HepG2 (cell line): ENCODE measurements around the gene PTCD2. TPM values are rescaled to one million over a fixed set of nuclear protein-coding genes. Genes with fewer than 3 reads are reported as not detected.

ENCODE experiments used
- DNMT1 ChIP-seq: sonication (generic); formaldehyde crosslinking; IDR thresholded peaks from 2 replicates; pipeline ENCODE4 v1.5.1; 2020; ENCODE audit warnings: mild to moderate bottlenecking, missing genetic modification reagents
- GABPA ChIP-seq, 2 experiments: IDR thresholded peaks; 2 replicates each; pipeline ENCODE4 v1.6.1; 2011 to 2016; ENCODE audit warnings: low read depth in 2 of 2, low read length in 1 of 2, missing biosample characterization in 1 of 2, missing genetic modification characterization in 1 of 2
- GTF2F1 ChIP-seq: fragments of 150-350 bp; IDR thresholded peaks from 2 replicates; pipeline ENCODE4 v1.6.1; 2014; ENCODE audit warnings: low read length
- ISX ChIP-seq: sonication (generic); formaldehyde crosslinking; conservative IDR thresholded peaks from 2 replicates; pipeline ENCODE4 v1.5.0; 2020; ENCODE audit warnings: missing genetic modification reagents
- KLF6 ChIP-seq: IDR thresholded peaks from 2 replicates; pipeline ENCODE4 v1.8.0; 2016; ENCODE audit warnings: missing biosample characterization, missing genetic modification reagents
- KMT2A ChIP-seq: sonication (generic); formaldehyde crosslinking; IDR thresholded peaks from 2 replicates; pipeline ENCODE4 v1.4.0; 2020; ENCODE audit warnings: missing genetic modification reagents
- PHF8 ChIP-seq: sonication (generic); formaldehyde crosslinking; IDR thresholded peaks from 2 replicates; pipeline ENCODE4 v1.5.0; 2020; ENCODE audit warnings: missing genetic modification reagents
- POLR2A ChIP-seq, 2 experiments: IDR thresholded peaks; 2 replicates each; pipeline ENCODE4 v1.6.1; 2011; ENCODE audit warnings: low read depth in 2 of 2, low read length in 2 of 2, mild to moderate bottlenecking in 1 of 2, moderate library complexity in 1 of 2; ENCODE audit not compliant: insufficient read depth in 1 of 2
- SP1 ChIP-seq, 2 experiments: fragments of 450-650 bp in 1 of 2; sonication (generic) in 1 of 2; formaldehyde crosslinking in 1 of 2; IDR thresholded peaks; 2 replicates each; pipeline versions ENCODE4 v1.4.0 to v1.6.1; 2016 to 2020; ENCODE audit warnings: missing genetic modification reagents in 1 of 2
- U2AF1 ChIP-seq: fragments of 200-400 bp; formaldehyde crosslinking; optimal IDR thresholded peaks from 2 replicates; pipeline ENCODE3; 2017; ENCODE audit warnings: mild to moderate bottlenecking, low read depth, low read length
- ZSCAN20 ChIP-seq: sonication (generic); formaldehyde crosslinking; IDR thresholded peaks from 2 replicates; pipeline ENCODE4 v1.4.0; 2020; ENCODE audit warnings: missing genetic modification reagents, mild to moderate bottlenecking, borderline replicate concordance
- polyA plus RNA-seq, 8 experiments: library from polyadenylated mRNA; depleted of rRNA in 3 of 8; stranded (reverse) in 7 of 8; unstranded in 1 of 8; fragments of >200 nt; fragmentation: Illumina TruSeq in 4 of 8; extraction: Trizol in 4 of 8; gene quantifications; 2 replicates each; pipeline versions ENCODE4 v1.2.1 to v1.2.3, GENCODE V29; 2011 to 2016; ENCODE audit warnings: low read depth in 4 of 8, missing spikeins in 1 of 8, mixed read lengths in 1 of 8; ENCODE audit not compliant: insufficient read depth in 1 of 8
- total RNA-seq, 5 experiments: library from RNA; depleted of rRNA; stranded (reverse); fragments of >200 nt; fragmentation: Illumina TruSeq; extraction: Trizol; gene quantifications; 2 replicates each; pipeline ENCODE4 v1.2.3, GENCODE V29; 2016; ENCODE audit warnings: low read depth in 1 of 5
- TF ChIP-seq, protein P1 (sequence below): sonication (generic); formaldehyde crosslinking; IDR thresholded peaks from 2 replicates; pipeline ENCODE4 v1.4.0; 2020; ENCODE audit warnings: missing genetic modification reagents
- TF ChIP-seq, protein P2 (sequence below): sonication (generic); formaldehyde crosslinking; IDR thresholded peaks from 2 replicates; pipeline ENCODE4 v1.4.0; 2020; ENCODE audit warnings: missing genetic modification reagents
- TF ChIP-seq, protein P3 (sequence below): sonication (generic); formaldehyde crosslinking; IDR thresholded peaks from 2 replicates; pipeline ENCODE4 v1.8.0; 2023; ENCODE audit warnings: mild to moderate bottlenecking, missing genetic modification reagents
- TF ChIP-seq, protein P4 (sequence below): sonication (generic); formaldehyde crosslinking; IDR thresholded peaks from 2 replicates; pipeline ENCODE4 v1.4.0; 2020; ENCODE audit warnings: missing genetic modification reagents

PTCD2 gene
- total and polyA plus RNA-seq, 2 of the 13 experiments (the other 11 are each of a cell fraction or from before 2014, with no cell fraction given) = 5.3 to 6.4 TPM

DNA sequence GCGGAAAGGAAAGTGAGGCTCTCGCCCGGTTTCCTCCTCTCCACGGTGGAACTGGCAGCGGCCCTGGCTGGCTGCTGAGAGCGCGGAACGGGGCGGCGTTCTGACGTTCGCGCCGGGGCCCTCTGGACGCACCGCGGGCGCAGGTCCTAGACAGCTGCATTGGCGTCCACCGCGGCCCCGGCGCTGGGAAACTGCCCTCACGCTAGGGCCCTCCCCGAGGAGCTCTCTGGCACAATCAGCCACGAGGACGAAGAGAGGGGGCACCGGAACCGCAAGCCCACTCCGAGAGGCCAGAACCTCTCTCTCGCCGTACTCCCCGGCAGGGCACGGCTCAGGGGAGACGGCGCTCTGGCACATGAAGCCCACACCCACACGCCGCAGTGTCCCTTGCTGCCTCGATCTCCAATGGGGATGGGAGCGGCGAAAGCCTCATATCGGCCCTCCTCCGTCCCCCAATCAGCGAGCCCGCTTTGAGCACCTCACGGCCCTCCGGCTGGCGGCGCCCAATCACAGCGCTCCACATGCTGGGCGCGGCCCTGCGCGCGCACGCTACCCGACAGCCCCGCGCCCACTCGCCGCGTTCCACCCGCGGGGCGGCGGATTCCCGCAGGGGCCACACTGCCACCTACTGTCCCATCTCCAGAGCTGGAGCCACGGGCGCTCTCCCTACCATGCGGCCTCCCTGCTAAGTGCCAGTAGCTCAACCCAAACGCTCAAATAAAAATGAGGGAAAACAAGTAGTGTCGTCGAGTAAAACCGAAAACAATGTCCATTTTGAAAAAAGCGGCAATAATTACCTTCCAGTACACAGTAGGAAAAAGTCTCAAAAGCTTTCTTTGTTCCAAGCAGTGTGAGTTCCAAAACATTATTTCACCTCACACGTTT lies 12.0 kb upstream of the PTCD2 start (continued):
- TF ChIP-seq, protein P1, sequence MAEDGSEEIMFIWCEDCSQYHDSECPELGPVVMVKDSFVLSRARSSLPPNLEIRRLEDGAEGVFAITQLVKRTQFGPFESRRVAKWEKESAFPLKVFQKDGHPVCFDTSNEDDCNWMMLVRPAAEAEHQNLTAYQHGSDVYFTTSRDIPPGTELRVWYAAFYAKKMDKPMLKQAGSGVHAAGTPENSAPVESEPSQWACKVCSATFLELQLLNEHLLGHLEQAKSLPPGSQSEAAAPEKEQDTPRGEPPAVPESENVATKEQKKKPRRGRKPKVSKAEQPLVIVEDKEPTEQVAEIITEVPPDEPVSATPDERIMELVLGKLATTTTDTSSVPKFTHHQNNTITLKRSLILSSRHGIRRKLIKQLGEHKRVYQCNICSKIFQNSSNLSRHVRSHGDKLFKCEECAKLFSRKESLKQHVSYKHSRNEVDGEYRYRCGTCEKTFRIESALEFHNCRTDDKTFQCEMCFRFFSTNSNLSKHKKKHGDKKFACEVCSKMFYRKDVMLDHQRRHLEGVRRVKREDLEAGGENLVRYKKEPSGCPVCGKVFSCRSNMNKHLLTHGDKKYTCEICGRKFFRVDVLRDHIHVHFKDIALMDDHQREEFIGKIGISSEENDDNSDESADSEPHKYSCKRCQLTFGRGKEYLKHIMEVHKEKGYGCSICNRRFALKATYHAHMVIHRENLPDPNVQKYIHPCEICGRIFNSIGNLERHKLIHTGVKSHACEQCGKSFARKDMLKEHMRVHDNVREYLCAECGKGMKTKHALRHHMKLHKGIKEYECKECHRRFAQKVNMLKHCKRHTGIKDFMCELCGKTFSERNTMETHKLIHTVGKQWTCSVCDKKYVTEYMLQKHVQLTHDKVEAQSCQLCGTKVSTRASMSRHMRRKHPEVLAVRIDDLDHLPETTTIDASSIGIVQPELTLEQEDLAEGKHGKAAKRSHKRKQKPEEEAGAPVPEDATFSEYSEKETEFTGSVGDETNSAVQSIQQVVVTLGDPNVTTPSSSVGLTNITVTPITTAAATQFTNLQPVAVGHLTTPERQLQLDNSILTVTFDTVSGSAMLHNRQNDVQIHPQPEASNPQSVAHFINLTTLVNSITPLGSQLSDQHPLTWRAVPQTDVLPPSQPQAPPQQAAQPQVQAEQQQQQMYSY = no peak
- TF ChIP-seq, protein P2, sequence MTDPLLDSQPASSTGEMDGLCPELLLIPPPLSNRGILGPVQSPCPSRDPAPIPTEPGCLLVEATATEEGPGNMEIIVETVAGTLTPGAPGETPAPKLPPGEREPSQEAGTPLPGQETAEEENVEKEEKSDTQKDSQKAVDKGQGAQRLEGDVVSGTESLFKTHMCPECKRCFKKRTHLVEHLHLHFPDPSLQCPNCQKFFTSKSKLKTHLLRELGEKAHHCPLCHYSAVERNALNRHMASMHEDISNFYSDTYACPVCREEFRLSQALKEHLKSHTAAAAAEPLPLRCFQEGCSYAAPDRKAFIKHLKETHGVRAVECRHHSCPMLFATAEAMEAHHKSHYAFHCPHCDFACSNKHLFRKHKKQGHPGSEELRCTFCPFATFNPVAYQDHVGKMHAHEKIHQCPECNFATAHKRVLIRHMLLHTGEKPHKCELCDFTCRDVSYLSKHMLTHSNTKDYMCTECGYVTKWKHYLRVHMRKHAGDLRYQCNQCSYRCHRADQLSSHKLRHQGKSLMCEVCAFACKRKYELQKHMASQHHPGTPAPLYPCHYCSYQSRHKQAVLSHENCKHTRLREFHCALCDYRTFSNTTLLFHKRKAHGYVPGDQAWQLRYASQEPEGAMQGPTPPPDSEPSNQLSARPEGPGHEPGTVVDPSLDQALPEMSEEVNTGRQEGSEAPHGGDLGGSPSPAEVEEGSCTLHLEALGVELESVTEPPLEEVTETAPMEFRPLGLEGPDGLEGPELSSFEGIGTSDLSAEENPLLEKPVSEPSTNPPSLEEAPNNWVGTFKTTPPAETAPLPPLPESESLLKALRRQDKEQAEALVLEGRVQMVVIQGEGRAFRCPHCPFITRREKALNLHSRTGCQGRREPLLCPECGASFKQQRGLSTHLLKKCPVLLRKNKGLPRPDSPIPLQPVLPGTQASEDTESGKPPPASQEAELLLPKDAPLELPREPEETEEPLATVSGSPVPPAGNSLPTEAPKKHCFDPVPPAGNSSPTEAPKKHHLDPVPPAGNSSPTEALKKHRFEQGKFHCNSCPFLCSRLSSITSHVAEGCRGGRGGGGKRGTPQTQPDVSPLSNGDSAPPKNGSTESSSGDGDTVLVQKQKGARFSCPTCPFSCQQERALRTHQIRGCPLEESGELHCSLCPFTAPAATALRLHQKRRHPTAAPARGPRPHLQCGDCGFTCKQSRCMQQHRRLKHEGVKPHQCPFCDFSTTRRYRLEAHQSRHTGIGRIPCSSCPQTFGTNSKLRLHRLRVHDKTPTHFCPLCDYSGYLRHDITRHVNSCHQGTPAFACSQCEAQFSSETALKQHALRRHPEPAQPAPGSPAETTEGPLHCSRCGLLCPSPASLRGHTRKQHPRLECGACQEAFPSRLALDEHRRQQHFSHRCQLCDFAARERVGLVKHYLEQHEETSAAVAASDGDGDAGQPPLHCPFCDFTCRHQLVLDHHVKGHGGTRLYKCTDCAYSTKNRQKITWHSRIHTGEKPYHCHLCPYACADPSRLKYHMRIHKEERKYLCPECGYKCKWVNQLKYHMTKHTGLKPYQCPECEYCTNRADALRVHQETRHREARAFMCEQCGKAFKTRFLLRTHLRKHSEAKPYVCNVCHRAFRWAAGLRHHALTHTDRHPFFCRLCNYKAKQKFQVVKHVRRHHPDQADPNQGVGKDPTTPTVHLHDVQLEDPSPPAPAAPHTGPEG = peak; percentile 27; the same call in 1 of the 2 replicates
- TF ChIP-seq ISX (CRISPR knock-in tag) (0 out of 2 replicates have a peak, but pooled peaks have one; percentile 50), U2AF1 (no peak), GABPA (IDR thresholded peaks at IDR 0.05; ENCODE audit: low read depth, low read length) (no peak), GABPA (CRISPR knock-in tag; IDR thresholded peaks at IDR 0.05; ENCODE audit: low read depth) (peak; percentile 43; the same call in 1 of the 2 replicates), POLR2A (IDR thresholded peaks at IDR 0.05; ENCODE audit: insufficient read depth in 1 of 2, low read depth in 2 of 2, low read length in 2 of 2) (peak; percentile 98 to 100), GTF2F1 (no peak), DNMT1 (peak; percentile 95), PHF8 (CRISPR knock-in tag) (peak; percentile 90), ZSCAN20 (CRISPR knock-in tag) (peak; percentile 32; the same call in 1 of the 2 replicates), KLF6 (CRISPR knock-in tag) (peak; percentile 95), KMT2A (peak; percentile 99), SP1 (IDR thresholded peaks at IDR 0.05) (no peak), SP1 (CRISPR knock-in tag; IDR thresholded peaks at IDR 0.05) (no peak)
- TF ChIP-seq, protein P3, sequence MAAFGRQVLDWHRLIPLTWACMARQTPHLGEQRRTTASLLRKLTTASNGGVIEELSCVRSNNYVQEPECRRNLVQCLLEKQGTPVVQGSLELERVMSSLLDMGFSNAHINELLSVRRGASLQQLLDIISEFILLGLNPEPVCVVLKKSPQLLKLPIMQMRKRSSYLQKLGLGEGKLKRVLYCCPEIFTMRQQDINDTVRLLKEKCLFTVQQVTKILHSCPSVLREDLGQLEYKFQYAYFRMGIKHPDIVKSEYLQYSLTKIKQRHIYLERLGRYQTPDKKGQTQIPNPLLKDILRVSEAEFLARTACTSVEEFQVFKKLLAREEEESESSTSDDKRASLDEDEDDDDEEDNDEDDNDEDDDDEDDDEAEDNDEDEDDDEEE = no peak; the same call in 1 of the 2 replicates
- TF ChIP-seq, protein P4, sequence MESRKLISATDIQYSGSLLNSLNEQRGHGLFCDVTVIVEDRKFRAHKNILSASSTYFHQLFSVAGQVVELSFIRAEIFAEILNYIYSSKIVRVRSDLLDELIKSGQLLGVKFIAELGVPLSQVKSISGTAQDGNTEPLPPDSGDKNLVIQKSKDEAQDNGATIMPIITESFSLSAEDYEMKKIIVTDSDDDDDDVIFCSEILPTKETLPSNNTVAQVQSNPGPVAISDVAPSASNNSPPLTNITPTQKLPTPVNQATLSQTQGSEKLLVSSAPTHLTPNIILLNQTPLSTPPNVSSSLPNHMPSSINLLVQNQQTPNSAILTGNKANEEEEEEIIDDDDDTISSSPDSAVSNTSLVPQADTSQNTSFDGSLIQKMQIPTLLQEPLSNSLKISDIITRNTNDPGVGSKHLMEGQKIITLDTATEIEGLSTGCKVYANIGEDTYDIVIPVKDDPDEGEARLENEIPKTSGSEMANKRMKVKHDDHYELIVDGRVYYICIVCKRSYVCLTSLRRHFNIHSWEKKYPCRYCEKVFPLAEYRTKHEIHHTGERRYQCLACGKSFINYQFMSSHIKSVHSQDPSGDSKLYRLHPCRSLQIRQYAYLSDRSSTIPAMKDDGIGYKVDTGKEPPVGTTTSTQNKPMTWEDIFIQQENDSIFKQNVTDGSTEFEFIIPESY (CRISPR knock-in tag) = 0 out of 2 replicates have a peak, but pooled peaks have one; percentile 6
